Muscle of arm (tissue), 12 donors: ENCODE results near the gene UBXN7. TPM values are rescaled to one million over a fixed set of nuclear protein-coding genes. Genes with fewer than 3 reads are reported as not detected.
"Not testable (repeated sequence)": the region's sequence is repeated elsewhere in the genome, so short reads cannot be mapped to it uniquely, and the experiment has no call there.

Experiments used
- DNase-seq: peaks from one replicate; pipeline ENCODE4 v3.0.0-alpha.2; 2013
- polyA plus RNA-seq, 12 donors: library from polyadenylated mRNA; unstranded; fragments of 120-200 nt; gene quantifications; one replicate each; pipeline ENCODE4 v1.2.1, GENCODE V29; 2013; ENCODE audit not compliant: insufficient read length in 12 of 12

Gene UBXN7
- polyA plus RNA-seq, 12 donors, result 18.1 to 38.8 (median 22.0) TPM

DNA sequence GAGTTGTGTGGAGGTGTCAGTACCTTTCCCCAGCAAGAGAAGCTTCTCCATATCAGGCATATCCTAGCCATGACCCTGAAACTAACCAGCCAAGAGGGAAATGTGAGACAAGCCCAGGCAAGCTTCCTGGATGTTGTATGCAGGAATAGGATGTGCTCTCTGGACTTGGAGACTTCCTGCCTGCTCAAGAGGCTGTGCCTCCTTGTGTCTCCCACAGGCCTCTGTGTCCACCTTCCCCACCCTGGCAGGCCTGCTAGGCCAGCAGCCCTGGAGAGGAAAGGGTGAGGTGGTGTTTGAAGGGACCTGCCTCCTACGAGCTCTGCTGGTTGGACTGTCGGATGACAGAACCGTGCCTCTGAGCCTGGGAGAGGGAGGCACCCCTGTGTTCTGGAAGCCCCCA is 112.1 kb downstream of the UBXN7 start:
- DNase-seq, result no peak

DNA sequence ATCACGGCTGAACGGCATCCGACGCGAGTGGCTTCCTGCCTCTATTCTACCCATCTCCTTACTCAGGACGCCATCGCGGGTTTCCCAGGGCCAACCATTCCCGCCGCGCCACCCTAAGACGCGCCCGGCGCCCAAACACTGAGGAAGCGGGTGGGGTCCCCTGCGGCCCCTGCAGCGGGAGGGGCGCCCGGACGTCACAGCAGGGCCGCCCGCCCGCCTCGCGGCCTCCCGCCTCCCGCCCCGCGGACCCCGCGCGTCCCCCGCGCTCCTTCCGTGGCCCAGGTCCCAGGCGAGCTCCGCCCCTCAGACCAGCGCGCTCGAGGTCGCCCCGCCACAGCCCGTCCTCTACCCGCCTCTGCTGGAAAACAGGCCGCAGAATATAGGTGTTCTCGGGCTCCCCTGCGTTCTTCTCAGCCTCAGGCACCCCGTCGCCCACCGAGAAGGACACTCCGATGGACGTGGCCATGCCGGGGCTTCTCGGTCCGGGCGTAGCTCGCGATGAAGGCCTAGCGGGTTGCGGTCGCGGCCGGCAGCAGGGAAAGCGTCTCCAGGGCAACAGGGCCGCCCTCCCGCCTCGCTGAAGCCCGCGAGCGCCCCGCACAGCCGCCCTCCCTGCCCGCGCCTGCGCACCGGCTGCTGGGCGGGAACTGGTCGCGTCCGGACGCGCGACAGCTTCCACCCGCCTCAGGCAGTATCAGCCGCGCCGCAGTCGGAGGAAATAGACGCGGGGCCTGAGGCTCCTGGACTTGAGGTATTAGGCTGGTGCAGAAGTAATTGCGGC is 114.3 kb downstream of the UBXN7 start, which contains the start of gene DYNLT2B:
DYNLT2B (minus strand) TSS at position 554 of the 781 bp plus-strand sequence; CDS start at position 466, 88 bp downstream.
- DNase-seq, result peak; percentile 91

DNA sequence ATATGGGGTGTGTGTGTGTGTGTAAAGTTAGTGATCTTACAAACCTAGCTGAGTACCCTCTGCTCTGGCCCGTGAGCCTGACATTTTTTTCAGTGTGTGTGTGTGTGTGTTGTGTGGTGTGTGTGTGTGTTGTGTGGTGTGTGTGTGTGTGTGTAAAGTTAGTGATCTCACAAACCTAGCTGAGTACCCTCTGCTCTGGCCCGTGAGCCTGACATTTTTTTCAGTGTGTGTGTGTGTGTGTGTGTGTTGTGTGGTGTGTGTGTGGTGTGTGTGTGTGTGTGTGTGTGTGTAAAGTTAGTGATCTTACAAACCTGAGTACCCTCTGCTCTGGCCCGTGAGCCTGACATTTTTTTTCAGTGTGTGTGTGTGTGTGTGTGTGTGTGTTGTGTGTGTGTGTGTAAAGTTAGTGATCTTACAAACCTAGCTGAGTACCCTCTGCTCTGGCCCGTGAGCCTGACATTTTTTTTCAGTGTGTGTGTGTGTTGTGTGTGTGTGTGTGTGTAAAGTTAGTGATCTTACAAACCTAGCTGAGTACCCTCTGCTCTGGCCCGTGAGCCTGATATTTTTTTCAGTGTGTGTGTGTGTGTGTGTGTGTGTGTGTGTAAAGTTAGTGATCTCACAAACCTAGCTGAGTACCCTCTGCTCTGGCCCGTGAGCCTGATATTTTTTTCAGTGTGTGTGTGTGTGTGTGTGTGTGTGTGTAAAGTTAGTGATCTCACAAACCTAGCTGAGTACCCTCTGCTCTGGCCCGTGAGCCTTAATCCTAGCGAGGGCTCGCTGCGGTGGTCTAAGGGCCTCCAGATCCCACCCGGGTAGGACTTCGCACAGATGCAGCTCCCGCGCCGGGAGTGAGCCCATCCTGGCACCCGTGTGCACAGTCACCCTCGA is 115.2 kb downstream of the UBXN7 start:
- DNase-seq, result not testable (repeated sequence)

DNA sequence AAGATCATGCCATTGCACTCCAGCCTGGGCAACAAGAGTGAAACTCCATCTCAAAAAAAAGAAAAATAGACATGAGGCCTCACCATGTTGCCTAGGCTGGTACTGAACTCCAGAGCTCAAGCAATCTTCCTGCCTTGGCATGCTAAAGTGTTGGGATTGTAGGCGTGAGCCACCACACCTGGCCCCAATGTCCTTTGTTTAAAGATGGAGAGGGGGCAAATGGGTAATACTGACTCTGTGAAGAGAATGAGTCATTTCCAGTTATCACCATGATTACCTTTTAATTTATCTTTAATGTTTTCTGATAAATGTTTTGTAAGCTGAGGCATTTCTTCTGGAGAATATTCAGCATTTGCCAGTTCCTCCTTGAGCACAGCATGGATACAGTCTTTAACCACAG is 116.4 kb downstream of the UBXN7 start:
- DNase-seq, result no peak

DNA sequence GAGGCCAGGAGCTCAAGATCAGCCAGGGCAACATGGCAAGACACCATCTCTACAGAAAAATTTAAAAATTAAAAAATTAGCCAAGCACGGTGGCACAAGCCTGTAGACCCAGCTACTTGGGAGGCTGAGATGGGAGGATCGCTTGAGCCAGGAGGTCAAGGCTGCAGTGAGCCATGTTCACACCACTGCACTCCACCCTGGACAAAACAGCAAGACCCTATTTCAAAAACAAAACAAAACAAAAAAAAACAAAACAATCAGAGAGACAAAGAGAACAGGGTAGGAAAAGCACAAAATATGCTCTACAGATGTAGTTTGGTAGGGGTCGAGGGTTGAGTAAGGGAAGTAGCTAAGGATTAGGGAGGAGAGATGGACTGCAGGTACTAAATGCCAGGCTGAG is 117.6 kb downstream of the UBXN7 start:
- no peak for DNase-seq

DNA sequence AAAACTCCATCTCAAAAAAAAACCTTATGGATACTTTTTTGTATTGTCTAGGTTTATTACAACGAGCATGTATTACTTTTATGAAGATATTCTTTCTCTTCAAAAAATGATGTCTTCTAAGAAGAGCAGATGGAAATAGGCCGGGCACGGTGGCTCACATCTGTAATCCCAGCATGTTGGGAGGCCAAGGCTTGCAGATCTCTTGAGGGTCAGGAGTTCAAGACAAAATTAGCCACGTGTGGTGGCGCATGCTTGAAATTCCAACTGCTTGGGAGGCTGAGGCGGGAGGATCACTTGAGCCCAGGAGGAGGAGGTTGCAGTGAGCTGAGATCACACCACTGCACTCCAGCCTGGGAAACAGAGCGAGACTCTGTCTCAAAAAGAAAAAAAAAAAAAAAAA is 118.1 kb downstream of the UBXN7 start:
- not testable (repeated sequence) for DNase-seq

DNA sequence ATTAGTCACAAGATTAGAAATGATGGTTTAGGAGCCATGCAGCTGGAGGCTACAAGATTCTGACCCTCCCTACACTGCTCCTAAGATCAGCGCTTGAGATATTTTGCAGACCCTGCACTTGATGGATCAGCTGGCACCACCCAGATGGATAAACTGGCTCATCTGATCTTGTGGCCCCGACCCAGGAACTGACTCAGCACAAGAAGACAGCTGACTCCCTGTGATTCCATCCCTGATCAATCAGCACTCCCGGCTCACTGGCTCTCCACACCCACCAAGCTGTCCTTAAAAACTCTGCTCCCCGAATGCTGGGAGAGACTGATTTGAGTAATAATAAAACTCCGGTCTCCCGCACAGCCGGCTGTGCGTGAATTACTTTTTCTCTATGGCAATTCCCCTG is 129.3 kb downstream of the UBXN7 start:
- not testable (repeated sequence) for DNase-seq

DNA sequence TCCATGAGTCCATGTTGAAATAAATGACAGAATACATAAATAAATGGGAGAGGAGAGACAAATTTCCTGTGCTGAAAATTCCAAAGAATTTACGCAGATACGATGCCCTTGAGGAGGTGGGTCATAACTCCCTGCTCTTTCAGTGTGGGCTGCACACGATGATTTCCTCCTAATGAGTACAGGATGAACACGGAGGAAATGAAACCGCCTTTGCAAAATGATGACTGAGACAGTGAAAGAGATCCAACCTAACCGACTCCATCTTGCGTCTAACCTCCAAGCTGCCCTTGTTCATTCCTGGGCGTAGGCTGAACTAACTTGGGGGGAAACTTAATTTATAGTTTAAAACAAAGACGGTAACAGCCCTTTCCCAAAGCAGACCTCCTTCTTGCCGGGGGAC is 129.7 kb downstream of the UBXN7 start:
- DNase-seq, result not testable (repeated sequence)

DNA sequence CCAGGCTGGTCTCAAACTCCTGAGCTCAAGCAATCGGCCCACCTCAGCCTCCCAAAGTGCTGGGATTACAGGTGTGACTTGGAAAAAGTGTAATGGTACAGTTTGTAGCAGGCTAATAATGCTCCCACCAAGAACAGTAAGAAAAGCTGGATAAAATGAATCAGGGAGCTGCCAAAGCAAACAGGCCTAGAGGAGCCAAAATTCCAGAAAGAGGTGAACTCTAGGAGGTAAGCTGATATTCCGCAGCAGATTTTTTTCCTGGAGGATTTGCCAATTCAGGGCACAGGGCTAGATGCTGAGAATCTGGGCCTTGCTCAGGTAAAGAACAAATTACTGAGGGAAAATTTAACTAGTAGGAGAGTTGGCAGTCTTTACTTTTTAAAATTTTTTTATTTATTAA is 133.7 kb downstream of the UBXN7 start:
- no peak for DNase-seq

Other genes starting within 250 kb of the UBXN7 start
- gene ZDHHC19, start 221.0 kb downstream of the UBXN7 start, polyA plus RNA-seq, result under 1 TPM in 3 of 12 donors, not detected in 9; 0.16 to 0.31 (median 0.30) TPM
- 10 to 100 TPM in 1 of 12 donors, 1 to 10 TPM in 9, not detected in 2; 4.8 to 11.6 (median 7.3) TPM for gene SLC51A, start 215.9 kb downstream of the UBXN7 start, polyA plus RNA-seq
- gene PCYT1A, start 144.7 kb downstream of the UBXN7 start, polyA plus RNA-seq, result 10 to 100 TPM in 11 of 12 donors, not detected in 1; 37.1 to 49.7 (median 43.6) TPM
- gene DYNLT2B, start 114.2 kb downstream of the UBXN7 start, polyA plus RNA-seq, result 10 to 100 TPM in 6 of 12 donors, 1 to 10 TPM in 4, not detected in 2; 7.6 to 14.4 (median 10.2) TPM
- under 1 TPM in 8 of 12 donors, not detected in 4; 0.10 to 0.52 (median 0.22) TPM for gene TM4SF19, start 94.0 kb downstream of the UBXN7 start, polyA plus RNA-seq
- gene RNF168, start 71.3 kb upstream of the UBXN7 start, polyA plus RNA-seq, result 10 to 100 TPM in 6 of 12 donors, 1 to 10 TPM in 5, not detected in 1; 8.2 to 14.0 (median 10.0) TPM
- gene SMCO1, start 82.9 kb upstream of the UBXN7 start, polyA plus RNA-seq, result 1 to 10 TPM in 9 of 12 donors, under 1 TPM in 1, not detected in 2; 0.79 to 5.3 (median 2.3) TPM
- 10 to 100 TPM in 8 of 12 donors, 1 to 10 TPM in 3, not detected in 1; 7.0 to 28.2 (median 11.9) TPM for gene WDR53, start 136.1 kb upstream of the UBXN7 start, polyA plus RNA-seq
- gene FBXO45, start 136.2 kb upstream of the UBXN7 start, polyA plus RNA-seq, result 10 to 100 TPM in 11 of 12 donors, not detected in 1; 12.3 to 18.7 (median 15.7) TPM
- 1 to 10 TPM in 11 of 12 donors, not detected in 1; 3.8 to 6.3 (median 4.4) TPM for gene NRROS, start 207.3 kb upstream of the UBXN7 start, polyA plus RNA-seq